ENCODE measurements around the gene CDKN1C.

The CDKN1C gene

DNA sequence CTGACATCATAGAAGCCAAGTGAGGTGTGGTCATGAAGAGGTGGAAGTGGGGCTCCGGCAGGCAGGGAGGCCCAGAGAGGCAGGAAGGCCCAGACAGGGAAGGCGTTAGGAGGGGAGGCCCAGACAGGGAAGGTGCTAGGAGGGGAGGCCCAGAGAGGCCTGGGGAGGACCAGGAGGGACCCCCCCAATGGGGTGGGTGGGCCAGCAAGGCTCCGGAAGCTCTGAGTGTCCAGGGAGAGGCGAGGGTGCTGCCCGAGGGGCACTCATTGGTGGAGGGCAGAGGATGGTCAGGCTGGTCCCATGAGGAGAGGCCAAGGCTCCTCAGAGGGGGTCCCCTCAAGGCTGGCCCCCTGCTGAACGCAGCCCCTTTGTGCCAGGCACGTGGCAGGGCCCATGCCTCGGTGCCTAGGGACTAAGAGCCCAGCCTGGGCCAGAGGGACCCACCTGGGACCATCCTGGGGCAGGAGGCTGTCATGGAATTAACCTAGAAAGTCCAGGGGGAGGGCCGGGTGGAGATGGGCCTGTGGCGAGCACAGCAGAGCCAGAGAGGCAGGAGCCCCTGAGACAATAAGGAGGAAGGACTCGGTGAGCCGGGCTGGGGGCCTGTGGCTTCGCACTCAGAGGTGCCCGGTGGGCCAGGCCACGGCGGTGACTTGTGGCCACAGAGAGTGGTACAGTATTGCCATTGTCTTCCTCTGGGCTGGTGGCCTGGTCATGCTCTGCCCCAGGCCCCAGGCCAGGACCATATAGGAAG lies 31.5 kb upstream of the CDKN1C start:
- DNase-seq (ENCODE audit: extremely low read depth, low read depth), result no peak
- TF ChIP-seq, protein P1, sequence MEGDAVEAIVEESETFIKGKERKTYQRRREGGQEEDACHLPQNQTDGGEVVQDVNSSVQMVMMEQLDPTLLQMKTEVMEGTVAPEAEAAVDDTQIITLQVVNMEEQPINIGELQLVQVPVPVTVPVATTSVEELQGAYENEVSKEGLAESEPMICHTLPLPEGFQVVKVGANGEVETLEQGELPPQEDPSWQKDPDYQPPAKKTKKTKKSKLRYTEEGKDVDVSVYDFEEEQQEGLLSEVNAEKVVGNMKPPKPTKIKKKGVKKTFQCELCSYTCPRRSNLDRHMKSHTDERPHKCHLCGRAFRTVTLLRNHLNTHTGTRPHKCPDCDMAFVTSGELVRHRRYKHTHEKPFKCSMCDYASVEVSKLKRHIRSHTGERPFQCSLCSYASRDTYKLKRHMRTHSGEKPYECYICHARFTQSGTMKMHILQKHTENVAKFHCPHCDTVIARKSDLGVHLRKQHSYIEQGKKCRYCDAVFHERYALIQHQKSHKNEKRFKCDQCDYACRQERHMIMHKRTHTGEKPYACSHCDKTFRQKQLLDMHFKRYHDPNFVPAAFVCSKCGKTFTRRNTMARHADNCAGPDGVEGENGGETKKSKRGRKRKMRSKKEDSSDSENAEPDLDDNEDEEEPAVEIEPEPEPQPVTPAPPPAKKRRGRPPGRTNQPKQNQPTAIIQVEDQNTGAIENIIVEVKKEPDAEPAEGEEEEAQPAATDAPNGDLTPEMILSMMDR (IDR thresholded peaks at IDR 0.05; ENCODE audit: low read depth, low read length, missing control alignments), result no peak
- no peak overlapping the region for H3K4me3 ChIP-seq (replicated peaks; ENCODE audit: low read depth, low read length)

GRCh38 chr11:2916114-2916891 lies 30.7 kb upstream of the CDKN1C start:
- TF ChIP-seq, protein P1 (IDR thresholded peaks at IDR 0.05; ENCODE audit: low read depth, low read length, missing control alignments), result no peak
- no peak for DNase-seq (ENCODE audit: extremely low read depth, low read depth)
- no peak overlapping the region for H3K4me3 ChIP-seq (replicated peaks; ENCODE audit: low read depth, low read length)

GRCh38 chr11:2915473-2915872 lies 29.9 kb upstream of the CDKN1C start:
- H3K4me3 ChIP-seq (replicated peaks; ENCODE audit: low read depth, low read length), result no peak overlapping the region
- TF ChIP-seq, protein P1 (IDR thresholded peaks at IDR 0.05; ENCODE audit: low read depth, low read length, missing control alignments), result no peak
- DNase-seq (ENCODE audit: extremely low read depth, low read depth), result no peak

GRCh38 chr11:2914455-2915195 lies 29.1 kb upstream of the CDKN1C start:
- no peak for DNase-seq (ENCODE audit: extremely low read depth, low read depth)
- no peak overlapping the region for H3K4me3 ChIP-seq (replicated peaks; ENCODE audit: low read depth, low read length)
- TF ChIP-seq, protein P1 (IDR thresholded peaks at IDR 0.05; ENCODE audit: low read depth, low read length, missing control alignments), result no peak

DNA sequence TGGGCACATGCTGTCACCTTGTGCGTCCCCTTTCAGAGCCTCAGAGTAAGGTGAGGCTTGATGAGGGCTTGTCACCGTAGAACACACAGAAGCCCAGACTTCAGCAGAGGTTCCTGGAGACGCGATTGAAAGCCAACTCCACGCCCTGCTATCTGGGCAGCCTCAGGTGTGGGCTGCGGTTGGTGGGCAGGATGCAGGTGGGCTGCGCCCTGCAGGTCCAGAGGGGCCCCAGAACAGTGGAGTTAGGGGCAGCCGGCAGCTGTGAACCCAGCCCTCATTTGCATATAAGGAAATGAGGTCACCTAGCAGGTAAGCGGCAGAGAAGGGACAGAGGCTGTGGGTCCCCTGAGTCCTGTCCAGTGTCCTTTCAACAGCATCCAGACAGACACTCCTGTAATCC lies 28.2 kb upstream of the CDKN1C start:
- H3K4me3 ChIP-seq (replicated peaks; ENCODE audit: low read depth, low read length), result no peak overlapping the region
- TF ChIP-seq, protein P1 (IDR thresholded peaks at IDR 0.05; ENCODE audit: low read depth, low read length, missing control alignments), result no peak
- DNase-seq (ENCODE audit: extremely low read depth, low read depth), result no peak

- TF ChIP-seq, protein P1 (IDR thresholded peaks at IDR 0.05; ENCODE audit: low read depth, low read length, missing control alignments), result no peak
- DNase-seq (ENCODE audit: extremely low read depth, low read depth), result no peak
- no peak overlapping the region for H3K4me3 ChIP-seq (replicated peaks; ENCODE audit: low read depth, low read length)
Measured at GRCh38 chr11:2913019-2913431, 27.4 kb upstream of the CDKN1C start.
